ENCODE measurements around the gene WNT10A. TPM values are rescaled to one million over a fixed set of nuclear protein-coding genes. Genes with fewer than 3 reads are reported as not detected.
A peak's percentile ranks its signal among the peaks of the same experiment; 100 is the strongest.

Gene WNT10A
- total RNA-seq, 1 donor from 2014 or later, result not detected

DNA sequence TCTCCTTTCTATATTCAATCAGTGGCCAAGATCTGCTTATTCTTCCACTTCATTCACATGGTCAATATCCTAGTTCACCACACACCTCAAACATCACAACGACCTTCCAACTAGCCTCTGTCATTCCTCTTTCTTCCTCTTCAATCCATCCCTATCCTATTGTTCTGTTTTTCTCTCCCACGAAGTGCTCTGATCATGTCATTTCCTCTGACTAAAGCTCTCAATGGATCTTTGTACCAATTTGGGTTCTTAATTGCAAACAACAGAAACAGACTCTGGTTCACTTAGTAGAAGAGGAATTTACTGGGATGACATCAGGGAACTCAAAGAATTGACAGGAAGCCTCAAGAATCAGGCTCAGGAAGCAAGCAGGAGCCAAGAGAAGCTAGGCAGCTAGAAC is 23.5 kb downstream of the WNT10A start:
- H3K36me3 ChIP-seq, result no peaks in the 10 kb centered on the region
- DNase-seq, result no peak
- TF ChIP-seq, protein P1, sequence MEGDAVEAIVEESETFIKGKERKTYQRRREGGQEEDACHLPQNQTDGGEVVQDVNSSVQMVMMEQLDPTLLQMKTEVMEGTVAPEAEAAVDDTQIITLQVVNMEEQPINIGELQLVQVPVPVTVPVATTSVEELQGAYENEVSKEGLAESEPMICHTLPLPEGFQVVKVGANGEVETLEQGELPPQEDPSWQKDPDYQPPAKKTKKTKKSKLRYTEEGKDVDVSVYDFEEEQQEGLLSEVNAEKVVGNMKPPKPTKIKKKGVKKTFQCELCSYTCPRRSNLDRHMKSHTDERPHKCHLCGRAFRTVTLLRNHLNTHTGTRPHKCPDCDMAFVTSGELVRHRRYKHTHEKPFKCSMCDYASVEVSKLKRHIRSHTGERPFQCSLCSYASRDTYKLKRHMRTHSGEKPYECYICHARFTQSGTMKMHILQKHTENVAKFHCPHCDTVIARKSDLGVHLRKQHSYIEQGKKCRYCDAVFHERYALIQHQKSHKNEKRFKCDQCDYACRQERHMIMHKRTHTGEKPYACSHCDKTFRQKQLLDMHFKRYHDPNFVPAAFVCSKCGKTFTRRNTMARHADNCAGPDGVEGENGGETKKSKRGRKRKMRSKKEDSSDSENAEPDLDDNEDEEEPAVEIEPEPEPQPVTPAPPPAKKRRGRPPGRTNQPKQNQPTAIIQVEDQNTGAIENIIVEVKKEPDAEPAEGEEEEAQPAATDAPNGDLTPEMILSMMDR (IDR thresholded peaks at IDR 0.05; ENCODE audit: borderline replicate concordance), result no peak
- H3K9me3 ChIP-seq (replicated peaks), result no peaks in the 10 kb centered on the region
- intact Hi-C loops (cut with micrococcal nuclease), result no loop called here
- peaks cover 8% of the 10 kb centered on the region for H3K4me1 ChIP-seq
- H3K27me3 ChIP-seq (ENCODE audit: low read depth), result peaks cover 75% of the 10 kb centered on the region
- no peak overlapping the region for H3K4me3 ChIP-seq
- no peak overlapping the region for H3K27ac ChIP-seq (replicated peaks)

DNA sequence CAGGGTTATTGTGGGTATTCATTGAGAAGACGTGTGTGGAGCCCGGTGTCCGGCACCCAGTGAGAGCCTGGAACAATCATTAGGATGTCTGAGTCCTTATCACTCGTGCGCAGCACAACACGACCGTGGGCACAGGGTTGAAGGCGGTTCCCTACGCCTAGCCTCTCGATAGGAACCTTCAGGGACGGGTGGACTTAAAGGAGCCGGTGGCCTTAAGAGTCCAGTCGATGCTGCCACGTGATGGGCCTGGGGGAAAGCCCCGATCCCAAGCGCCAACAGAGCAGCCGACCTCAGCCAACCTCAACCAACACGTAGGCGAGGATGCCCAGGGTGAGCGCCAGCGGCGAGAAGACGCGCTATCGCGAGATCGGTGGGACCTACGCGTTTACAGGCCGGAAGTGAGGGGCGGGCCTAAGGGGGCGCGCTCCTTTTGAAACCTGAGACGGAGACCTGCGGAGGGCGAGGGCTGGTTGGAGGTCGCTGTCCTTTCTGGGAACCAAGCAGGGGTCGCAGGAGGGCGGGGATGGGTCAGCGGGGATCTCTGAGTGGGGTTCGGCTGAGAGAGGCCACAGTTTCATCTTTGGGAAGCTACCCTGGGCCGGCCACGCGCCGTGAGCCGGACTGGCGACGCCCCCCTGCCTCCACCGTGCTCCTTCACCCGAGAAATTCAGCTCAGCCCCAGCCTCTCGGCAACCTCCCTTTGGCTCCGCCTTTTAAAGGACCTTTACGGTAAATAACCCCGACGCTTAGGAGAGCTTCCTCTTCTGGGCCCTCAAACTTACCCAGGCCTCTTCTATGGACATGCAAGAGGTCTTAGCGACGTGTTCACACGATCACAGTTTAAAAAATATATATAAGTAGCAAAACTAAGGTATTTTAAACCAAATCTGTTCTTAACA is 28.3 kb downstream of the WNT10A start:
- H3K27ac ChIP-seq (replicated peaks), result no peak overlapping the region
- intact Hi-C loops (cut with micrococcal nuclease), result no loop called here
- TF ChIP-seq, protein P1 (IDR thresholded peaks at IDR 0.05; ENCODE audit: borderline replicate concordance), result no peak

DNA sequence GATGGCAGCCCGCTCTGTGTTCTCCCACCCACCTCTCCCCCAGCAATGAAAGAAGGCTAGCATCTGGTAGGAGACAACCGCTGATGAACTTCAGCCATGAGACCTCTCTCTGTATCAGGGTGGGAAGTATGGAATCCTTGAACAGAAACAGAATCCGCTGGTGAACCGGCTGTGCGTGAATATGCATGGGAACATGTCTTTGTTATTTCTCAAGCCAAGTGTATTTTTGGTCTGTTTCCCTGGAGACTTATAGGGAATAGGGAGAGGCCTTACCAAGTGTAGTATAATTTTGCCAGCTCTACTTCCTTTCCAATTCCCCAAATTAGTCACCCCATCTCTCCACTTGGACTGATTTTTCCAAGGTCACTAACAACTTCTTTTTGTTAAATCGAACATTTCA is 30.1 kb downstream of the WNT10A start:
- DNase-seq, result no peak
- TF ChIP-seq, protein P1 (IDR thresholded peaks at IDR 0.05; ENCODE audit: borderline replicate concordance), result no peak
- no peak overlapping the region for H3K27ac ChIP-seq (replicated peaks)
- peaks cover 13% of the 10 kb centered on the region for H3K4me1 ChIP-seq
- H3K9me3 ChIP-seq (replicated peaks), result no peaks in the 10 kb centered on the region
- no peaks in the 10 kb centered on the region for H3K36me3 ChIP-seq
- no peak overlapping the region for H3K4me3 ChIP-seq
- intact Hi-C loops (cut with micrococcal nuclease), result no loop called here
- peaks cover 55% of the 10 kb centered on the region for H3K27me3 ChIP-seq (ENCODE audit: low read depth)

More for the DNA sequence above, 28.3 kb downstream of the WNT10A start:
- Histone ChIP-seq H3K27me3 (ENCODE audit: low read depth) (peaks cover 55% of the 10 kb centered on the region), H3K4me3 (peak overlapping the region; percentile 65), H3K9me3 (replicated peaks) (no peaks in the 10 kb centered on the region), H3K36me3 (no peaks in the 10 kb centered on the region), H3K4me1 (peaks cover 13% of the 10 kb centered on the region)
- peak; percentile 86 for DNase-seq

DNA sequence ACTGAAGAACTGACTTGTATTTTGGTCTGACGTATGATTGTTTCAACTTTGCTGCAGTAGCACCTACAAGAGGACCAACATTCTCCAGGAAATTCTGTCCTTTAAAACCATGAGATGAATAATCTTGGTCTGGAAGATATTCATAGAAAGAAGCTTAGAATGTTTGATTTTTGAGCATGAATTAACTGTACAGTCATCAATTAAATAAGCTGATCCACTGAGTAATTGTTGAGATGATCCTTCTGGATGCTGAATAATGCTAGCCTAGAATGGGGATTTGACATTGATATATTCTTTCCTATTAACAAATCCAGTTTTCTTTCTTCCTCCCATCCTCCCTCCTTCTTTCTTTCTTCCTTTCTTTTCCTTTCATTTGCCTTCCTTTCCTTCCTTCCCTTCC is 39.9 kb downstream of the WNT10A start:
- no peak for DNase-seq
- no peaks in the 10 kb centered on the region for H3K9me3 ChIP-seq (replicated peaks)
- no peaks in the 10 kb centered on the region for H3K36me3 ChIP-seq
- no peaks in the 10 kb centered on the region for H3K4me1 ChIP-seq
- H3K27ac ChIP-seq (replicated peaks), result no peak overlapping the region
- TF ChIP-seq, protein P1 (IDR thresholded peaks at IDR 0.05; ENCODE audit: borderline replicate concordance), result no peak
- H3K27me3 ChIP-seq (ENCODE audit: low read depth), result peaks cover 97% of the 10 kb centered on the region
- intact Hi-C loops (cut with micrococcal nuclease), result no loop called here
- no peak overlapping the region for H3K4me3 ChIP-seq

DNA sequence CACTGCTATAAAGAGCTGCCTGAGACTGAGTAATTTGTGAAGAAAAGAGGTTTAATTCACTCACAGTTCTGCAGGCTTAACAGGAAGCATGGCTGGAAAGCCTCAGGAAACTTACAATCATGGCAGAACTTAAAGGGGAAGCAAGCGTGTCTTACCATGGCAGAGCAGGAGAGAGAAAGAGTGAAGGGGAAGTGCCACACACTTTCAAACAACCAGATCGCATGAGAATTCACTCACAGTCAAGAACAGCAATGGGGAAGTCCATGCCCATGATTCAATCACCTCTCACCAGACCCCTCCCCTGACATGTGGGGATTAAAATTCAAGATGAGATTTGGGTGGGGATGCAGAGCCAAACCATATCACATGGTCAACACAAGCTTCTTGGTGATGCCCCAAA is 44.1 kb downstream of the WNT10A start:
- H3K4me1 ChIP-seq, result no peaks in the 10 kb centered on the region
- H3K9me3 ChIP-seq (replicated peaks), result no peaks in the 10 kb centered on the region
- no peaks in the 10 kb centered on the region for H3K36me3 ChIP-seq
- no peak for DNase-seq
- no peak overlapping the region for H3K4me3 ChIP-seq
- H3K27me3 ChIP-seq (ENCODE audit: low read depth), result peaks cover 91% of the 10 kb centered on the region
- TF ChIP-seq, protein P1 (IDR thresholded peaks at IDR 0.05; ENCODE audit: borderline replicate concordance), result no peak
- intact Hi-C loops (cut with micrococcal nuclease), result no loop called here
- H3K27ac ChIP-seq (replicated peaks), result no peak overlapping the region
